Mucosa of stomach (tissue), 1 donor: Measurements from ENCODE around the gene TYMP.

Experiments
- H3K27me3 ChIP-seq: one replicate; pipeline ENCODE4 v1.7.0; 2013; ENCODE audit warnings: mild to moderate bottlenecking, low read length; ENCODE audit not compliant: control insufficient read depth, insufficient read depth
- H3K36me3 ChIP-seq: one replicate; pipeline ENCODE4 v1.7.0; 2013; ENCODE audit warnings: low read length; ENCODE audit not compliant: control insufficient read depth, insufficient read depth
- H3K4me1 ChIP-seq: one replicate; pipeline ENCODE4 v1.7.0; 2013; ENCODE audit warnings: mild to moderate bottlenecking, low read length; ENCODE audit not compliant: control insufficient read depth, insufficient read depth
- H3K4me3 ChIP-seq: one replicate; pipeline ENCODE4 v1.7.0; 2013; ENCODE audit warnings: low read length
- H3K9ac ChIP-seq: one replicate; pipeline ENCODE4 v1.7.0; 2013; ENCODE audit warnings: mild to moderate bottlenecking, low read length, moderate library complexity
- H3K9me3 ChIP-seq: one replicate; pipeline ENCODE4 v1.7.0; 2013; ENCODE audit warnings: mild to moderate bottlenecking, low read length, moderate library complexity; ENCODE audit not compliant: control insufficient read depth
- donor health status: Pancreatic carcinoma.

The TYMP gene

DNA sequence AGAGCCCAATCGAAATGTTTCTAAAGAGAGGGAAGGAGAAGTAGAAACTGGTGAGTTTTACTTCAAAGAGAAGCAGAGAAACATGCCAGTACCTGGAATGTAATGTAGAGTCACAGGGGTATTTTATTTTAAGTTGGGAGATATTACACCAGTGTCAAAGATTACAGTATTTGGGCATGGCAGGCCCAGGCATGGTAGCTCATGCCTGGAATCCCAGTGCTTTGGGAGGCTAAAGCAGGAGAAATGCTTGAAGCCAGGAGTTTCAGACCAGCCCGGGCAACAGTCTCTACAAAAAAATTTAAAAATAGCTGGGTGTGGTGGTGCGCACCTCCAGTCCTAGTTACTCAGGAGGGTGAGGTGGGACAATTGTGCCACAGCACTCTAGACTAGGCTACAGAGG, 30.2 kb upstream of the TYMP start:
- H3K27me3 ChIP-seq, result peaks cover 2% of the 10 kb centered on the region
- H3K4me3 ChIP-seq, result no peak overlapping the region
- H3K36me3 ChIP-seq, result no peaks in the 10 kb centered on the region
- H3K9me3 ChIP-seq, result no peaks in the 10 kb centered on the region
- H3K4me1 ChIP-seq, result peaks cover 17% of the 10 kb centered on the region
- H3K9ac ChIP-seq, result no peak overlapping the region

DNA sequence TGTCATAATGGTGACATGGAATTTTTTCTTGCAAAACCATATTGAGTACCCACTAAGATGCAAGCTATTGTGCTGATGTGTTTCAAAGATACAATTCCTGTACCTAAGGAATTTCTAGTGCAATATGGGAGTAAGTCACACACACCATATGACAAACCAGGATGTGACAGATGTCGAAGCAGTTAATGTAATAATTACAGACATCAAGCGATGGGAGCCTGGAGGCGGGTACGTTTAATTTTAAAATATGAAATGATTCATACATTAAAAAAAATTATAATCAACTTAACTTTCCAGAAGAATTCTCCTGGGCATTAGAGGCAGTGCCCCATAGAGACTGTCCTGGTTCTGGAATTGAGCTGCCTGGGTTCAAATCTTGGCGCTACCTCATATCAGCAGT, 26.9 kb upstream of the TYMP start:
- Histone ChIP-seq H3K36me3 (no peaks in the 10 kb centered on the region), H3K9me3 (no peaks in the 10 kb centered on the region), H3K4me3 (no peak overlapping the region), H3K27me3 (peaks cover 2% of the 10 kb centered on the region), H3K4me1 (no peaks in the 10 kb centered on the region), H3K9ac (no peak overlapping the region)

DNA sequence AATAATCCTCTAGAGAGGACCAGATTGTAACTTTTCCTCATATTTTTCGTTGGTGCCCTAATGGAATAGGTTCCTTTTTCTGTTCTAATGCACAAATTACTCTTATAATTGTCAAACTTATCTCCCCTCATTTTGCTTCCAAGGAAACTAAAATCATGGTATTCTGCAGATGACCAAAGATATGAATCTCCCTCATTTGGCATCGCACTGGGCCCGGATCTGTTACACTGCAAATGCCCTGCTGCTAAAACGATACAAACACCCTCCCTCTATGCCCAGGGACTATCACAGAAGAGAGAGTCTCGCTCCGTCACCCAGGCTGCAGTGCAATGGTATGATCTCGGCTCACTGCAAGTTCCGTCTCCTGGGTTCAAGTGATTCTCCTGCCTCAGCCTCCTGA, 23.5 kb upstream of the TYMP start:
- Histone ChIP-seq H3K9ac (no peak overlapping the region), H3K36me3 (no peaks in the 10 kb centered on the region), H3K4me3 (no peak overlapping the region), H3K27me3 (peaks cover 18% of the 10 kb centered on the region), H3K9me3 (no peaks in the 10 kb centered on the region), H3K4me1 (peaks cover 6% of the 10 kb centered on the region)

DNA sequence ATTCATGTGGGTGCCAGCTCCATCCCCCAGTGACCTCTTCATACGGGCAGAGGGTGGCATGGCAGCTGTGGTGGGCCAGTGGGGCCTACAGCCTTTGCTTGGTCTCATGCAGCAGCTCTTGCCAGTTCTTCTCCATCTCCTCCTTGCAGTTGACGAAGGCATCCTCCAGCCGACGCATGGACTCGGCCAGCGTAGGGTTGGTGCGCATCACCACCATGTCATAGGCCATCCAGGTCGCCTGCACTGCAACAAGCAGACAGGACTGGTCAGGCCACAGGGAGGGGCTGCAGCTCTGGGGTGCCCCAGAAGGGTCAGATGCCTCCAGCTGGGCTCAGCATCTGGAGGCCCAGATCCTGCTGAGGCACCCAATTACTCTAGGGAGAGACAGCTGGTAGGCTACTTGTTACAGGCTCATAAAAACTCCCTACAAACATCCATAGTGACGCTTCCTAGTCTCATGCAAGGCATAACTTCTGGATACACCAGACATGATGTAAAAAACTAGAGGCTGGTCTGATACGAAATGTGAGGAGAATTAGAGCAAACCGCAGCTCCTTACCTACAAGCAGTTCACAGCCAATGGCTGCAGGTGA, 21.4 kb upstream of the TYMP start:
- H3K4me3 ChIP-seq, result no peak overlapping the region
- H3K4me1 ChIP-seq, result peaks cover 9% of the 10 kb centered on the region
- no peaks in the 10 kb centered on the region for H3K36me3 ChIP-seq
- no peak overlapping the region for H3K9ac ChIP-seq
- no peaks in the 10 kb centered on the region for H3K9me3 ChIP-seq
- peaks cover 37% of the 10 kb centered on the region for H3K27me3 ChIP-seq

DNA sequence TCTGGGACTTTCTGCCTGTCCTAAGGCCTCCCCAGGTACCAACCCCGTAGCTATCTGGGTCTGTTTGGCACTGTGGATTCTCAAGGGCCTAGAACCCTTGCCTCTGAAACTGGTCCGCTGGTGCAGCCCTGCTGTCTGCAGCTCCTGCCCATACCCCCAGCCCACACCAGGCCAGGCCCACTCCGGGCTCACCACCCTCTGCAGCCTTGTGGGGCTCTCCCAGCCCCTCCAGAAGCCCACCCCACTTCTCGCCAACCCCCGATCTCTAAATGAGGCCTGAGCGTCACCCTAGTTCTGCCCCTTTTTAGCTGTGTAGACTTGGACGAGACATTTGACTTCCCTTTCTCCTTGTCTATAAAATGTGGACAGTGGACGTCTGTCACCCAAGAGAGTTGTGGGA, 20.6 kb upstream of the TYMP start:
- no peak overlapping the region for H3K9ac ChIP-seq
- no peaks in the 10 kb centered on the region for H3K36me3 ChIP-seq
- H3K27me3 ChIP-seq, result peaks cover 41% of the 10 kb centered on the region
- no peak overlapping the region for H3K4me3 ChIP-seq
- H3K9me3 ChIP-seq, result no peaks in the 10 kb centered on the region
- peaks cover 9% of the 10 kb centered on the region for H3K4me1 ChIP-seq

DNA sequence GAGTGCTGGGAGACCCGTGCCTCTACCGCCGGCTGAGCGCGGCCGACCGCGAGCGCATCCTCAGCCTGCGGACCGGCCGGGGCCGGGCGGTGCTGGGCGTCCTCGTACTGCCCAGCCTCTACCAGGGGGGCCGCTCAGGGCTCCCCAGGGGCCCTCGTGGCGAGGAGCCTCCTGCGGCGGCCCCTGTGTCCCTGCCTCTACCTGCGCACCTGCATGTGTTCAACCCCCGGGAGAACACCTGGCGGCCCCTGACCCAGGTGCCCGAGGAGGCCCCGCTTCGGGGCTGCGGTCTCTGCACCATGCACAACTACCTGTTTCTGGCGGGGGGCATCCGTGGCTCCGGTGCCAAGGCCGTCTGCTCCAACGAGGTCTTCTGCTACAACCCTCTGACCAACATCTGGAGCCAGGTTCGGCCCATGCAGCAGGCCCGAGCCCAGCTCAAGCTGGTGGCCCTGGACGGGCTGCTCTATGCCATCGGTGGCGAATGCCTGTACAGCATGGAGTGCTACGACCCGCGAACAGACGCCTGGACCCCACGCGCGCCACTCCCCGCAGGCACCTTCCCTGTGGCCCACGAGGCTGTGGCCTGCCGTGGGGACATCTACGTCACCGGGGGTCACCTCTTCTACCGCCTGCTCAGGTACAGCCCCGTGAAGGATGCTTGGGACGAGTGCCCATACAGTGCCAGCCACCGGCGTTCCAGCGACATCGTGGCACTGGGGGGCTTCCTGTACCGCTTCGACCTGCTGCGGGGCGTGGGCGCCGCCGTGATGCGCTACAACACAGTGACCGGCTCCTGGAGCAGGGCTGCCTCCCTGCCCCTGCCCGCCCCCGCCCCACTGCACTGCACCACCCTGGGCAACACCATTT, 19.3 kb upstream of the TYMP start:
- H3K27me3 ChIP-seq, result peaks cover 45% of the 10 kb centered on the region
- no peaks in the 10 kb centered on the region for H3K36me3 ChIP-seq
- H3K9ac ChIP-seq, result no peak overlapping the region
- H3K9me3 ChIP-seq, result no peaks in the 10 kb centered on the region
- H3K4me1 ChIP-seq, result peaks cover 21% of the 10 kb centered on the region
- H3K4me3 ChIP-seq, result no peak overlapping the region

DNA sequence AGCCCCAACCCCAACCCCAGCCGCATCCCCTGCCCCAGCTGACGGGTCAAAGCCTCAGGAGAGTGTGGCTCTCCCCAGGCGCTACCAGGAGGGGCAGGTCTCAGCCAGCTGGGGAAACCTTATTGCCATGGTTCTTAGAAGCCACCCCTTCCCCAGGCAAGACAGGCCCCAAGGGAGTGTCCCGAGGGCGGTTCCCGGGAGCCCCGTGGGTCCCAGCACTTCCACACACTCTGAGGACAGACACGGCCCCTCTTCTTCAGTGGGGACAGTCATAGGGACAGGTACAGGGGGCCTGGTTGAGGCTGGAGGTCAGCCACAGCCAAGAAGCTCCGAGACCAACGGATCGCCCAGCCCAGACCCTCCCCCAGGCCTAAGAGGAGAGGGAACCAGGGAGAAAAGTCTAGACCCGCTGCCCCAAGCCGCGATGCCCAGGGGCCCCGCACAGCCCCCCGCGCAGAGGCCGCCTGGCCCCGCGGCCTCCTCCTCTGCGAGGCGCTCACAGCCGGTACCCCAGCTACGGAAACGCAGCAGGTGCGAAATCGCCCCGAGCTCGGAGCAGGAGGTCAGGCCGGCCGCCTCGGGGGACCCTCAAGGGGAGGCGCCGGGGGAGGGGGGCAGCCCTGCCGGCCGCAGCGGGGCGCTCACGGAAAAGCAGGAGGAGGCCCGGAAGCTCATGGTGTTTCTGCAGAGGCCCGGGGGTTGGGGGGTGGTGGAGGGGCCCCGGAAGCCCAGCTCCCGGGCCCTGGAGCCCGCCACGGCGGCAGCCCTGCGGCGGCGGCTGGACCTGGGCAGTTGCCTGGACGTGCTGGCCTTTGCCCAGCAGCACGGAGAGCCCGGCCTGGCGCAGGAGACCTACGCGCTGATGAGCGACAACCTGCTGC, 18.5 kb upstream of the TYMP start:
- no peaks in the 10 kb centered on the region for H3K9me3 ChIP-seq
- no peak overlapping the region for H3K4me3 ChIP-seq
- no peaks in the 10 kb centered on the region for H3K36me3 ChIP-seq
- H3K27me3 ChIP-seq, result peaks cover 45% of the 10 kb centered on the region
- peaks cover 24% of the 10 kb centered on the region for H3K4me1 ChIP-seq
- no peak overlapping the region for H3K9ac ChIP-seq

DNA sequence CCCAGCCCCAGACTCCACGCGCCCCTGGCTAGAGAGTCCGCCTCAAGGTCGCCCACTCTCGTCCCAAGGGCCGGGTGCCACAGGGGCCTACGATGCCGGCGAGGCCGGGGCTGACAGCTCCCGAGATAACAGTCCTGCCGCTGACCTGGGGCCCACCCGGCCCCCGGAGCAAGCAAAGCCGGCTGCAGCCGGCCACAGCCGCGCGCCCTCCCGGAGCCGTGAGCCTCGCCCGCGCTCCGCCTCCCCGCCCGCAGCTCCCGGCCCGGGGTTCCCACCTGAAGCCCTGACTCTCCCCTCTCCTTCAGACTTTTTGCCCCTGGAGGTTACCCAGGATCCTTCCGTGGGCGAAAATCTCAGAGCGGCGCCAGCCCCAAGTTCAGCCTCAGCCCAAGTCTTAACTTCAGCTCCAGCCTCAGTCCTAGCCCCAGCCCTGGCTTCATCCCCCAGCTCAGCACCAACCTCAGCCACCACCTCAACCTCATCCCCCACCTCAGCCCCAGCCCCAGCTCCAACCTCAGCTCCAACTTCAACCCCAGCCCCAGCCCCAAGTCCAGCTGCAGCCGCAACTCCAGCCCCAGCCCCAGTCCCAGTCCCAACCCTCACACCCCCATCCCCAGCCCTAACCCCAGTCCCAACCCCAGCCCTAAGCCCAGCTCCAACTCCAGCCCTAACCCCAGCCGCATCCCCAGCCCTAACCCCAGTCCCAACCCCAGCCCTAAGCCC, 17.6 kb upstream of the TYMP start:
- H3K9ac ChIP-seq, result no peak overlapping the region

DNA sequence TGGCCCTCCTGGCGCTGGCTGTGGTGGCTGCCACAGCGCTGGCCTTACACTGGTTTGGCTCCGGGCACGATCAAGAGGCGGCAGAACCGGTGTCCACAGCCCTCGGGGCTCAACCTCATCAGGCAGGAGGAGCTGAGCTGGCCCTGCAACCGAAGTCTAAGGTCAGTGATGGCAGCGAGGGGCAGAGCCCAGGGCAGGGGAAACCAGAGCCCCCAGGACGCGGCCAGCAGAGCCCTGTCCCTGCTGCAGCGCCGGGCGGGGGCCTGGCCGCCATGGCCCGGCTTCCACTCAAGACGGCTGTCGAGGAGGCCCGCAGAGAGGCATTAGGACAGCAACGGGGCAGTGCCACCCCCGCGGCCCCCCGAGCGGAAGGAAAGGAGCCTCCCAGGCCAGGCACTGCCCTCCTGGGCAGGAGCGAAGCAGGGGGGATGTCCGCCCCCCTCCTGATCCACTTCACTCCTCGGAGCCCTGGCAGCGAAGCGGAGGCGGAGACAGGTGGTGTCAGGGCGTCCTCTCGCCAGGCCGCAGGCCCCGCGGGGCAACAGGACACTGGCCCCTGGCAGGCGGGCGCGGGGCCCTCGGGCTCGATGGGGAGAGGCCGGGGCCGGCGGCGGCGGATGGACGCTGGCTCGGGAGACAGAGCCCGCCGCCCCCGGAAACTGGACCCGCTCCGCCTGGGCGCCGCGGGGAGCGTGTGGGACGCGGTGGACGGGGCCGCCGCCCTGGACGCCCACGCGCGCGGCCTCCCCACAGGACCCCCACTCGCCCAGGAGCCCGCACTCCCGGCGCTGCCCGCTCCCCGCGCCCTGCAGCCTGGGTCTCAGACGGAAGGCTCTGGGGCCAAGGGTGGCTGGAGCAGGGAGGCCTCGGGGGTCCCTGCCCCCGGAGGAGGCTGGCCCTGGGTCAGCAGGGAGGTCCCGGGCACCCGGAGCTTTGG, 16.8 kb upstream of the TYMP start:
- Histone ChIP-seq H3K27me3 (peaks cover 45% of the 10 kb centered on the region), H3K4me1 (peaks cover 25% of the 10 kb centered on the region), H3K4me3 (no peak overlapping the region)

More for the DNA sequence above, 17.6 kb upstream of the TYMP start:
- Histone ChIP-seq H3K9me3 (no peaks in the 10 kb centered on the region), H3K4me3 (no peak overlapping the region), H3K27me3 (peaks cover 45% of the 10 kb centered on the region), H3K36me3 (no peaks in the 10 kb centered on the region), H3K4me1 (peaks cover 24% of the 10 kb centered on the region)

DNA sequence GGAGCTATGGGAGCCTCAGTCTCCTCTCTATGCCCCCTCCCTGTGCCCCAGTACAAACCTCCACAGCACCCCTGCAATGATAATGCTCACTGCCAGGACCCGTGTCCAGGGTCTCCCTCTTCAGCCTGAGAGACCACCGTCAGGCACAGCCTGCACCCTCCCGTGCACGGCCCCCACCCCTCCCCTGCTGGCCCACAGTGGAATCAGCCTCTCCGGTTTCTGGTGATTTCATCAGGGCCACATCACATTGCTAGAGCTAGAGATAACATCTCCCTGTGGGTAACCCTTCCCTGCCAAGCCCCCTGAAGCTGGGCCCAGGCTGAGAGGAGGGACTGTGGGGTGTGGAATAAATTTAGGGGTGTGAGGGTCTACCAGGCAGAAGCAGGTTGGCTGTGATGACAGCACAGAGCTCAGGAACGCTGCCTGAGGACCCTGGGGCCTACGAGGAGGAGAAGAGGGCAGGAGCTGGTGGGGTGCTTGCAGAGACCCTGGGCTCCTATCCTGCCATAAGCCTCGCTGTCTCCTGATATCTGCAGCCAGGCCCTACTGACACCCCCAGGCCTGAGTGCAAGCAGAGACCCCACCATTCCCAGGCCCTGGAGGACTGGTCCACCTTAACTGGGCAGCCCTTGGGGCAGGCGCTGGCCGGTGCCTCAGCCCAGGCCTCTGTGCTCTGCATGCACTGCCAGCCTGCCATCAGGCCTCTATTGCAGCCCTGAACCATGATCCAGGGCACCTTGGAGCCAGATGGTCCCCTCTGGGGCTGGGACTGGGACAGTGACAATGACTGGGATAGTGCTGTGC, 15.9 kb upstream of the TYMP start, which contains the start of gene KLHDC7B:
Gene KLHDC7B, plus strand, starts transcription at position 378 of the 804 bp plus-strand sequence. Its CDS starts 345 bp downstream, at position 723.
- no peak within 1 kb of the TSS for H3K4me3 ChIP-seq
- no peaks in the 10 kb centered on the region for H3K9me3 ChIP-seq
- H3K4me1 ChIP-seq, result peaks cover 34% of the 10 kb centered on the region
- peaks cover 45% of the 10 kb centered on the region for H3K27me3 ChIP-seq
- no peaks in the 10 kb centered on the region for H3K36me3 ChIP-seq
- peak within 1 kb of the TSS; percentile 65 for H3K9ac ChIP-seq

More for the DNA sequence above, 16.8 kb upstream of the TYMP start:
- no peaks in the 10 kb centered on the region for H3K36me3 ChIP-seq
- H3K9me3 ChIP-seq, result no peaks in the 10 kb centered on the region
- no peak overlapping the region for H3K9ac ChIP-seq
